ENCODE measurements around the gene OOEP. TPM values are rescaled to one million over a fixed set of nuclear protein-coding genes. Genes with fewer than 3 reads are reported as not detected.

OOEP gene
- total RNA-seq, 1 donor from 2014 or later: 0.45 TPM

Other genes with a start within 250 kb of the OOEP start
- gene KHDC1L, start 144.4 kb downstream of the OOEP start, total RNA-seq: not detected
- 0.79 TPM for gene KHDC1, start 106.7 kb downstream of the OOEP start, total RNA-seq
- not detected for gene DPPA5, start 15.6 kb downstream of the OOEP start, total RNA-seq
- gene KHDC3L, start 7.2 kb downstream of the OOEP start, total RNA-seq: not detected
- 0.52 TPM for gene DDX43, start 24.9 kb upstream of the OOEP start, total RNA-seq
- gene CGAS, start 82.4 kb upstream of the OOEP start, total RNA-seq: 1.0 TPM
- gene MTO1, start 91.8 kb upstream of the OOEP start, total RNA-seq: 28.9 TPM
- gene EEF1A1, start 151.1 kb upstream of the OOEP start, total RNA-seq: 1,360 TPM